Lung (tissue), 12 donors: Measurements from ENCODE around the gene GPC6. TPM values are rescaled to one million over a fixed set of nuclear protein-coding genes. Genes with fewer than 3 reads are reported as not detected.

ENCODE experiments used
- ATAC-seq: fragments of 200-7000 bp; cut with Tn5 transposase; one replicate; pipeline ENCODE4 v1.9.1; 2020; ENCODE audit warnings: moderate number of reproducible peaks; ENCODE audit not compliant: insufficient read depth, low FRiP score
- DNase-seq, 3 donors: peaks; one replicate each; pipeline ENCODE4 v3.0.0-alpha.2; 2013 to 2017
- H3K27ac ChIP-seq, 2 donors: one replicate each; pipeline ENCODE4 v1.5.1; 2013; ENCODE audit warnings: mild to moderate bottlenecking in 2 of 2, moderate library complexity in 2 of 2, control low read depth in 1 of 2, inconsistent platforms in 1 of 2, low read depth in 1 of 2, low read length in 1 of 2
- H3K27me3 ChIP-seq, 3 donors: one replicate each; pipeline ENCODE4 v1.5.1; 2013; ENCODE audit warnings: low read length in 2 of 3; ENCODE audit not compliant: control insufficient read depth in 3 of 3, insufficient read depth in 3 of 3
- H3K36me3 ChIP-seq, 4 donors: one replicate each; pipeline ENCODE4 v1.5.1; 2013; ENCODE audit warnings: low read length in 4 of 4, mild to moderate bottlenecking in 1 of 4, moderate library complexity in 1 of 4; ENCODE audit not compliant: control insufficient read depth in 4 of 4, insufficient read depth in 4 of 4
- H3K4me1 ChIP-seq, 5 donors: one replicate each; pipeline ENCODE4 v1.5.1; 2013; ENCODE audit warnings: low read length in 5 of 5, mild to moderate bottlenecking in 2 of 5, moderate library complexity in 1 of 5; ENCODE audit not compliant: control insufficient read depth in 5 of 5, insufficient read depth in 5 of 5
- H3K4me3 ChIP-seq: one replicate; pipeline ENCODE4 v1.5.1; 2013; ENCODE audit warnings: mild to moderate bottlenecking, control low read depth, moderate library complexity
- H3K9ac ChIP-seq, 2 donors: one replicate each; pipeline ENCODE4 v1.5.1; 2013; ENCODE audit warnings: low read length in 2 of 2, control low read depth in 1 of 2; ENCODE audit not compliant: insufficient read depth in 1 of 2
- H3K9me3 ChIP-seq, 4 donors: one replicate each; pipeline ENCODE4 v1.5.1; 2013; ENCODE audit warnings: low read length in 3 of 4, mild to moderate bottlenecking in 1 of 4, moderate library complexity in 1 of 4; ENCODE audit not compliant: control insufficient read depth in 4 of 4, insufficient read depth in 3 of 4
- WGBS, 2 donors: extraction: QIAGEN DNeasy Blood & Tissue Kit; methylation state at CpG; one replicate each; pipeline ENCODE4 v1.1.7; 2013; 5-methylcytosine and 5-hydroxymethylcytosine counted together
- polyA plus RNA-seq, 2 donors: library from polyadenylated mRNA; stranded (reverse); fragments of 200-250 nt; gene quantifications; one replicate each; pipeline ENCODE4 v1.2.1, GENCODE V29; 2013
- total RNA-seq, 2 donors: library from RNA; depleted of rRNA in 1 of 2; stranded (reverse); fragments of >200 nt in 1 of 2; gene quantifications; one replicate each; pipeline ENCODE4 v1.2.1, GENCODE V29; 2014 to 2021
- TF ChIP-seq, protein P1 (sequence below): IDR thresholded peaks from 2 replicates; pipeline ENCODE4 v1.5.1; 2012; ENCODE audit warnings: mild to moderate bottlenecking; ENCODE audit errors: control extremely low read depth, extremely low read depth
- donor health status: control.
- donor health status: control.
- donor health status: Bipolar disorder and iron deficiency.
- donor health status: healthy.
- donor health status: DM: yes; HTN: yes; CAD: no.

The GPC6 gene
- total and polyA plus RNA-seq, 4 donors: 0.45 to 31.4 (median 4.8) TPM

DNA sequence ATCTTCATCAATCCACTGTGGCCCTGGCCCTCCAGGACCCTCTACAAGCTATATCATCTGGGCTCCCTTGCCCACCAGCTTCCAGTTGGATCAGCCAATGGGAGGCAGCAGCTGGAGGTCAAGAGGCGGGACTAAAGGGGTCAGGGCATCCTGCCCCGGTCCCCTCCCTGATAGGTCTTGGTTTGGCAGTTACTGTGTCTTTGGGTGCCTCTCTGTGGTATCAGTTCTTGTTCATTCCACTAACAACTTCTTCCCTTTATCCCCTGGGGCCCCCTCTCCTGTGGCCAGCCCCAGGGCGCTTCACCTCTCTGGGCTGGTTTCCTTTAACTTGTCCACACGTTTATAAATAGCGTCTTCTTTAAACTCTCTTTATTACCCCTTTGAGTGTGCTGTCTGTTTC, 1169.3 kb downstream of the GPC6 start:
- H3K9me3 ChIP-seq: no peaks in the 10 kb centered on the region
- peaks cover 0 to 3% (median 0%) of the 10 kb centered on the region in 5 donors for H3K4me1 ChIP-seq
- H3K9ac ChIP-seq: no peak overlapping the region
- TF ChIP-seq, protein P1, sequence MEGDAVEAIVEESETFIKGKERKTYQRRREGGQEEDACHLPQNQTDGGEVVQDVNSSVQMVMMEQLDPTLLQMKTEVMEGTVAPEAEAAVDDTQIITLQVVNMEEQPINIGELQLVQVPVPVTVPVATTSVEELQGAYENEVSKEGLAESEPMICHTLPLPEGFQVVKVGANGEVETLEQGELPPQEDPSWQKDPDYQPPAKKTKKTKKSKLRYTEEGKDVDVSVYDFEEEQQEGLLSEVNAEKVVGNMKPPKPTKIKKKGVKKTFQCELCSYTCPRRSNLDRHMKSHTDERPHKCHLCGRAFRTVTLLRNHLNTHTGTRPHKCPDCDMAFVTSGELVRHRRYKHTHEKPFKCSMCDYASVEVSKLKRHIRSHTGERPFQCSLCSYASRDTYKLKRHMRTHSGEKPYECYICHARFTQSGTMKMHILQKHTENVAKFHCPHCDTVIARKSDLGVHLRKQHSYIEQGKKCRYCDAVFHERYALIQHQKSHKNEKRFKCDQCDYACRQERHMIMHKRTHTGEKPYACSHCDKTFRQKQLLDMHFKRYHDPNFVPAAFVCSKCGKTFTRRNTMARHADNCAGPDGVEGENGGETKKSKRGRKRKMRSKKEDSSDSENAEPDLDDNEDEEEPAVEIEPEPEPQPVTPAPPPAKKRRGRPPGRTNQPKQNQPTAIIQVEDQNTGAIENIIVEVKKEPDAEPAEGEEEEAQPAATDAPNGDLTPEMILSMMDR: no peak
- H3K27ac ChIP-seq: no peak overlapping the region
- ATAC-seq (no peak), DNase-seq (no peak)
- no peaks in the 10 kb centered on the region for H3K36me3 ChIP-seq
- WGBS, 2 donors: 81 to 86% methylated on average over 5 of the region's 5 CpGs
- H3K27me3 ChIP-seq: no peaks in the 10 kb centered on the region
- H3K4me3 ChIP-seq: no peak overlapping the region

DNA sequence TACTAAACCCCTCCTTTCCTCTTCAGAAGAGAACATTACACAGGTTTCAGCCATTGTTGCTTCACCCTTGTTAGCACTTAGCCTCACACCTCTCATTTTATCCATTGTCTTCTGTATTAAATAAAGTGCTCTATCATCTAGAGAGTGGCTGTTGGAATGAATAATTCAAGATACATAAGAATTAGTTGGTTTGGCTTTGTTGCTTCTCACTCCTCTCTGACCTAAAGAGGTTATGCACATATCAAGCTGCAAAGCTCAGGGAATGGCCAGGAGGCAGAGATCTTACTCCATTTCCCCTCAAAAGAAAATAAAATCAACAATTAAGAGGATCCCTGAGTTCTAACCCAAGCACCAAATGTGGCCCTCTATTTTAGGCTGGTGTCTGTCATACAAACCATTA, 1173.2 kb downstream of the GPC6 start:
- ATAC-seq: no peak
- peaks cover 0 to 2% (median 0%) of the 10 kb centered on the region in 4 donors for H3K36me3 ChIP-seq

DNA sequence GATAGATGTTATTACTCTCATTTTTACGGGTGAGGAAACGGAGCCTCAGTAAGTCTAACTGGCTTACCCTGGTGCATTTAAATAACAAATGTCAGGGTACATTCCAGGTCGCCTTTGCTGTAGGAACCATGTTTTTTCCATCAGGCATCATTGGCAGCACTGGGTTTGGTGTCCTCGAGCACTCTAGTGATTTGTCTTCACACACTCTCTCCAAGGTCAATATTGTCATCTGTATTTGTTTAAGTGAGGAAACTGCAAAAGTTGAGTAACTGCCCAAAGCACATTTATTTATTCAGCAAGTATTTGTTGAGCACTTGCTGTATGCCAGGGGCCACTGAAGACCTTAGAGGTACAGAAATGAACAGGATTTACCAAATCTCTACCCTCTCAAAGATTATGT, 1174.3 kb downstream of the GPC6 start:
- Histone ChIP-seq H3K27ac (no peak overlapping the region), H3K9ac (no peak overlapping the region), H3K36me3 (peaks cover 0 to 2% (median 0%) of the 10 kb centered on the region in 4 donors), H3K4me3 (no peak overlapping the region), H3K27me3 (no peaks in the 10 kb centered on the region), H3K9me3 (no peaks in the 10 kb centered on the region), H3K4me1 (no peaks in the 10 kb centered on the region)
- TF ChIP-seq, protein P1: no peak
- no peak for DNase-seq
- 71 to 82% methylated on average over 4 of the region's 4 CpGs for WGBS, 2 donors
- ATAC-seq: no peak

More for the DNA sequence above, 1173.2 kb downstream of the GPC6 start:
- H3K27ac ChIP-seq: no peak overlapping the region
- H3K4me1 ChIP-seq: peaks cover 0 to 3% (median 0%) of the 10 kb centered on the region in 5 donors
- no peak for DNase-seq
- H3K9ac ChIP-seq: no peak overlapping the region
- no peak overlapping the region for H3K4me3 ChIP-seq
- H3K27me3 ChIP-seq: no peaks in the 10 kb centered on the region
- H3K9me3 ChIP-seq: no peaks in the 10 kb centered on the region
- TF ChIP-seq, protein P1: no peak
